Neural progenitor cell (in vitro differentiated cells): ENCODE results near the gene PCDHGA4.

Experiments
- CTCF ChIP-seq: fragments of 200-600 bp; sonication (generic); IDR thresholded peaks from 2 replicates; pipeline ENCODE4 v1.5.1; 2017; ENCODE audit warnings: antibody characterized with exemption, mild to moderate bottlenecking
- EZH2 ChIP-seq: fragments of 200-600 bp; sonication (generic); IDR thresholded peaks from 2 replicates; pipeline ENCODE4 v1.6.1; 2017; ENCODE audit warnings: antibody characterized with exemption, mild to moderate bottlenecking, moderate library complexity
- EZH2phosphoT487 ChIP-seq: fragments of 200-600 bp; sonication (generic); IDR thresholded peaks from 2 replicates; pipeline ENCODE4 v1.6.1; 2017; ENCODE audit warnings: antibody characterized with exemption

- TF ChIP-seq CTCF (peak; percentile 33), EZH2 (no peak), EZH2phosphoT487 (no peak)
Observed at GRCh38 chr5:141330299-141331080, 24.3 kb upstream of the PCDHGA4 start, which contains the start of gene PCDHGA1.
